ENCODE results near the gene LRRC49.
"Not testable (repeated sequence)": the region's sequence is repeated elsewhere in the genome, so short reads cannot be mapped to it uniquely, and the experiment has no call there.

LRRC49 gene

GRCh38 chr15:70962084-70962483 is 69.5 kb downstream of the LRRC49 start:
- H3K4me1 Mint-ChIP-seq (ENCODE audit: low read depth) = no peaks in the 10 kb centered on the region
- peaks cover 4% of the 10 kb centered on the region for H3K27me3 Mint-ChIP-seq (ENCODE audit: low read depth)
- H3K4me3 Mint-ChIP-seq = no peak overlapping the region
- no peaks in the 10 kb centered on the region for H3K36me3 Mint-ChIP-seq (ENCODE audit: low read depth)
- no peak overlapping the region for H3K27ac Mint-ChIP-seq
- no peaks in the 10 kb centered on the region for H3K9me3 Mint-ChIP-seq
- no peak for DNase-seq (ENCODE audit: low spot score)

- H3K36me3 Mint-ChIP-seq (ENCODE audit: low read depth) = no peaks in the 10 kb centered on the region
- no peak for DNase-seq (ENCODE audit: low spot score)
- no peak overlapping the region for H3K27ac Mint-ChIP-seq
- no peaks in the 10 kb centered on the region for H3K4me1 Mint-ChIP-seq (ENCODE audit: low read depth)
- no peaks in the 10 kb centered on the region for H3K9me3 Mint-ChIP-seq
- peaks cover 2% of the 10 kb centered on the region for H3K27me3 Mint-ChIP-seq (ENCODE audit: low read depth)
- H3K4me3 Mint-ChIP-seq = no peak overlapping the region
These were observed 70.6 kb downstream of the LRRC49 start for GRCh38 chr15:70963199-70963598.

GRCh38 chr15:70964058-70964457 is 71.4 kb downstream of the LRRC49 start:
- no peak for DNase-seq (ENCODE audit: low spot score)
- Mint-ChIP-seq H3K4me3 (no peak overlapping the region), H3K36me3 (ENCODE audit: low read depth) (no peaks in the 10 kb centered on the region), H3K27ac (no peak overlapping the region), H3K9me3 (no peaks in the 10 kb centered on the region), H3K4me1 (ENCODE audit: low read depth) (no peaks in the 10 kb centered on the region), H3K27me3 (ENCODE audit: low read depth) (peaks cover 2% of the 10 kb centered on the region)

- Mint-ChIP-seq H3K27ac (no peak overlapping the region), H3K36me3 (ENCODE audit: low read depth) (no peaks in the 10 kb centered on the region), H3K4me3 (no peak overlapping the region), H3K9me3 (no peaks in the 10 kb centered on the region), H3K4me1 (ENCODE audit: low read depth) (no peaks in the 10 kb centered on the region), H3K27me3 (ENCODE audit: low read depth) (peaks cover 2% of the 10 kb centered on the region)
- DNase-seq (ENCODE audit: low spot score) = no peak
These were observed 72.1 kb downstream of the LRRC49 start for GRCh38 chr15:70964686-70965085.

- H3K9me3 Mint-ChIP-seq = no peaks in the 10 kb centered on the region
- H3K36me3 Mint-ChIP-seq (ENCODE audit: low read depth) = no peaks in the 10 kb centered on the region
- H3K4me1 Mint-ChIP-seq (ENCODE audit: low read depth) = no peaks in the 10 kb centered on the region
- peaks cover 2% of the 10 kb centered on the region for H3K27me3 Mint-ChIP-seq (ENCODE audit: low read depth)
- no peak for DNase-seq (ENCODE audit: low spot score)
- no peak overlapping the region for H3K27ac Mint-ChIP-seq
- no peak overlapping the region for H3K4me3 Mint-ChIP-seq
These were observed 75.0 kb downstream of the LRRC49 start for GRCh38 chr15:70967646-70968045.

GRCh38 chr15:70974004-70974832 is 81.6 kb downstream of the LRRC49 start:
- Mint-ChIP-seq H3K27me3 (ENCODE audit: low read depth) (peaks cover 5% of the 10 kb centered on the region), H3K36me3 (ENCODE audit: low read depth) (no peaks in the 10 kb centered on the region), H3K4me1 (ENCODE audit: low read depth) (no peaks in the 10 kb centered on the region), H3K4me3 (no peak overlapping the region), H3K27ac (no peak overlapping the region), H3K9me3 (no peaks in the 10 kb centered on the region)
- no peak for DNase-seq (ENCODE audit: low spot score)

GRCh38 chr15:70976851-70977250 is 84.2 kb downstream of the LRRC49 start:
- Mint-ChIP-seq H3K9me3 (no peaks in the 10 kb centered on the region), H3K27ac (no peak overlapping the region), H3K36me3 (ENCODE audit: low read depth) (no peaks in the 10 kb centered on the region), H3K4me3 (no peak overlapping the region), H3K4me1 (ENCODE audit: low read depth) (no peaks in the 10 kb centered on the region), H3K27me3 (ENCODE audit: low read depth) (peaks cover 6% of the 10 kb centered on the region)
- DNase-seq (ENCODE audit: low spot score) = no peak

- H3K4me3 Mint-ChIP-seq = no peak overlapping the region
- DNase-seq (ENCODE audit: low spot score) = no peak
These were observed 102.9 kb downstream of the LRRC49 start for GRCh38 chr15:70995383-70995970.

GRCh38 chr15:70998319-70998718 is 105.7 kb downstream of the LRRC49 start:
- H3K4me3 Mint-ChIP-seq = no peak overlapping the region
- H3K27ac Mint-ChIP-seq = no peak overlapping the region
- H3K4me1 Mint-ChIP-seq (ENCODE audit: low read depth) = no peaks in the 10 kb centered on the region
- no peaks in the 10 kb centered on the region for H3K36me3 Mint-ChIP-seq (ENCODE audit: low read depth)
- peaks cover 4% of the 10 kb centered on the region for H3K27me3 Mint-ChIP-seq (ENCODE audit: low read depth)
- H3K9me3 Mint-ChIP-seq = peaks cover 6% of the 10 kb centered on the region
- no peak for DNase-seq (ENCODE audit: low spot score)

More at GRCh38 chr15:70995383-70995970, 102.9 kb downstream of the LRRC49 start:
- Mint-ChIP-seq H3K27me3 (ENCODE audit: low read depth) (peaks cover 4% of the 10 kb centered on the region), H3K36me3 (ENCODE audit: low read depth) (no peaks in the 10 kb centered on the region), H3K4me1 (ENCODE audit: low read depth) (no peaks in the 10 kb centered on the region), H3K9me3 (peaks cover 6% of the 10 kb centered on the region), H3K27ac (no peak overlapping the region)

GRCh38 chr15:71002316-71002715 is 109.7 kb downstream of the LRRC49 start:
- Mint-ChIP-seq H3K27me3 (ENCODE audit: low read depth) (peaks cover 2% of the 10 kb centered on the region), H3K4me1 (ENCODE audit: low read depth) (no peaks in the 10 kb centered on the region), H3K36me3 (ENCODE audit: low read depth) (no peaks in the 10 kb centered on the region), H3K27ac (no peak overlapping the region), H3K4me3 (no peak overlapping the region), H3K9me3 (peaks cover 6% of the 10 kb centered on the region)
- DNase-seq (ENCODE audit: low spot score) = no peak

- Mint-ChIP-seq H3K27ac (no peak overlapping the region), H3K9me3 (peaks cover 6% of the 10 kb centered on the region), H3K27me3 (ENCODE audit: low read depth) (no peaks in the 10 kb centered on the region), H3K4me3 (no peak overlapping the region), H3K4me1 (ENCODE audit: low read depth) (no peaks in the 10 kb centered on the region), H3K36me3 (ENCODE audit: low read depth) (no peaks in the 10 kb centered on the region)
- no peak for DNase-seq (ENCODE audit: low spot score)
These were observed 110.7 kb downstream of the LRRC49 start for GRCh38 chr15:71003319-71003718.

GRCh38 chr15:71004506-71004905 is 111.9 kb downstream of the LRRC49 start:
- not testable (repeated sequence) for H3K4me1 Mint-ChIP-seq (ENCODE audit: low read depth); H3K27me3 Mint-ChIP-seq (ENCODE audit: low read depth); H3K36me3 Mint-ChIP-seq (ENCODE audit: low read depth); H3K4me3 Mint-ChIP-seq; H3K27ac Mint-ChIP-seq; H3K9me3 Mint-ChIP-seq; DNase-seq (ENCODE audit: low spot score)

- no peak overlapping the region for H3K4me3 Mint-ChIP-seq
- H3K27ac Mint-ChIP-seq = no peak overlapping the region
- no peaks in the 10 kb centered on the region for H3K9me3 Mint-ChIP-seq
- no peak for DNase-seq (ENCODE audit: low spot score)
- no peaks in the 10 kb centered on the region for H3K4me1 Mint-ChIP-seq (ENCODE audit: low read depth)
- peaks cover 9% of the 10 kb centered on the region for H3K27me3 Mint-ChIP-seq (ENCODE audit: low read depth)
- H3K36me3 Mint-ChIP-seq (ENCODE audit: low read depth) = no peaks in the 10 kb centered on the region
These were observed 113.3 kb downstream of the LRRC49 start for GRCh38 chr15:71005895-71006294.

- H3K27me3 Mint-ChIP-seq (ENCODE audit: low read depth) = peaks cover 12% of the 10 kb centered on the region
- no peaks in the 10 kb centered on the region for H3K9me3 Mint-ChIP-seq
- no peaks in the 10 kb centered on the region for H3K36me3 Mint-ChIP-seq (ENCODE audit: low read depth)
- no peaks in the 10 kb centered on the region for H3K4me1 Mint-ChIP-seq (ENCODE audit: low read depth)
- no peak overlapping the region for H3K27ac Mint-ChIP-seq
- no peak for DNase-seq (ENCODE audit: low spot score)
- H3K4me3 Mint-ChIP-seq = no peak overlapping the region
These were observed 115.7 kb downstream of the LRRC49 start for GRCh38 chr15:71008250-71008870.
